Mesothelial cell of epicardium (in vitro differentiated cells): ENCODE results near the gene VKORC1. TPM values are rescaled to one million over a fixed set of nuclear protein-coding genes. Genes with fewer than 3 reads are reported as not detected.

ENCODE experiments used
- DNase-seq, 2 experiments: peaks; one replicate each; pipeline ENCODE4 v3.0.0; 2021; ENCODE audit warnings: low spot score in 2 of 2; ENCODE audit not compliant: unreplicated experiment in 2 of 2
- H3K27ac Mint-ChIP-seq: 2 replicates; pipeline ENCODE4 v1.8.0; 2021; ENCODE audit warnings: mixed read lengths
- H3K27me3 Mint-ChIP-seq: 2 replicates; pipeline ENCODE4 v1.8.0; 2021; ENCODE audit warnings: low read depth, mixed read lengths
- H3K36me3 Mint-ChIP-seq: 2 replicates; pipeline ENCODE4 v1.8.0; 2021; ENCODE audit warnings: mixed read lengths
- H3K4me1 Mint-ChIP-seq: 2 replicates; pipeline ENCODE4 v1.8.0; 2021; ENCODE audit warnings: mixed read lengths
- H3K4me3 Mint-ChIP-seq: 2 replicates; pipeline ENCODE4 v1.8.0; 2021; ENCODE audit warnings: mild to moderate bottlenecking, moderate library complexity, mixed read lengths
- H3K9me3 Mint-ChIP-seq: 2 replicates; pipeline ENCODE4 v1.8.0; 2021; ENCODE audit warnings: mixed read lengths
- total RNA-seq: library from RNA; stranded (reverse); gene quantifications from 3 replicates; pipeline ENCODE4 v1.2.1, GENCODE V29; 2021
- TF ChIP-seq, protein P1 (sequence below): fragments of 200-600 bp; sonication (generic); IDR thresholded peaks from one replicate; pipeline ENCODE4 v1.5.0; 2021; ENCODE audit warnings: antibody characterized with exemption; ENCODE audit not compliant: unreplicated experiment

Gene VKORC1
- total RNA-seq, 1 donor from 2014 or later = 53.7 TPM

DNA sequence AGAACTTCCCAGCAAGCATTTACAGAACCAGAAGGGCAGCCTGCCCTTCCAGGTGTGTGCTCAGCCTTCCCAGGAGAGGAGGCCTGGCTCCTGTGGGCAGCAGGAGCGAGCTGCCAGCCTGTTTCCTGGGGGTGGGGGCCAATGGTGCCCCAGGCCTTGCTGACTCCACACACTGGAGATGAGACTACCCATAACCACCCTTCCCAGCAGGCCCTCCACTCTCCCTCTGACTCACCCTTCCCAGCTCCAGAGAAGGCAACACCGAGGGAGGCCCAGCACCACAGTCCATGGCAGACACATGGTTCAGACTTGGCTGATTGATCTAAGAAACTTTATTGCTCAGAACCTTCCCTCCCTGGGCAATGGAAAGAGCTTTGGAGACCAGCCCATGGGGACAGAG, 4.1 kb downstream of the VKORC1 start:
- Mint-ChIP-seq H3K36me3 (peaks cover 2% of the 10 kb centered on the region), H3K9me3 (peaks cover 2% of the 10 kb centered on the region), H3K4me3 (no peak overlapping the region), H3K4me1 (peaks cover 11% of the 10 kb centered on the region), H3K27ac (no peak overlapping the region), H3K27me3 (no peaks in the 10 kb centered on the region)
- no peak for DNase-seq
- TF ChIP-seq, protein P1, sequence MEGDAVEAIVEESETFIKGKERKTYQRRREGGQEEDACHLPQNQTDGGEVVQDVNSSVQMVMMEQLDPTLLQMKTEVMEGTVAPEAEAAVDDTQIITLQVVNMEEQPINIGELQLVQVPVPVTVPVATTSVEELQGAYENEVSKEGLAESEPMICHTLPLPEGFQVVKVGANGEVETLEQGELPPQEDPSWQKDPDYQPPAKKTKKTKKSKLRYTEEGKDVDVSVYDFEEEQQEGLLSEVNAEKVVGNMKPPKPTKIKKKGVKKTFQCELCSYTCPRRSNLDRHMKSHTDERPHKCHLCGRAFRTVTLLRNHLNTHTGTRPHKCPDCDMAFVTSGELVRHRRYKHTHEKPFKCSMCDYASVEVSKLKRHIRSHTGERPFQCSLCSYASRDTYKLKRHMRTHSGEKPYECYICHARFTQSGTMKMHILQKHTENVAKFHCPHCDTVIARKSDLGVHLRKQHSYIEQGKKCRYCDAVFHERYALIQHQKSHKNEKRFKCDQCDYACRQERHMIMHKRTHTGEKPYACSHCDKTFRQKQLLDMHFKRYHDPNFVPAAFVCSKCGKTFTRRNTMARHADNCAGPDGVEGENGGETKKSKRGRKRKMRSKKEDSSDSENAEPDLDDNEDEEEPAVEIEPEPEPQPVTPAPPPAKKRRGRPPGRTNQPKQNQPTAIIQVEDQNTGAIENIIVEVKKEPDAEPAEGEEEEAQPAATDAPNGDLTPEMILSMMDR = no peak

DNA sequence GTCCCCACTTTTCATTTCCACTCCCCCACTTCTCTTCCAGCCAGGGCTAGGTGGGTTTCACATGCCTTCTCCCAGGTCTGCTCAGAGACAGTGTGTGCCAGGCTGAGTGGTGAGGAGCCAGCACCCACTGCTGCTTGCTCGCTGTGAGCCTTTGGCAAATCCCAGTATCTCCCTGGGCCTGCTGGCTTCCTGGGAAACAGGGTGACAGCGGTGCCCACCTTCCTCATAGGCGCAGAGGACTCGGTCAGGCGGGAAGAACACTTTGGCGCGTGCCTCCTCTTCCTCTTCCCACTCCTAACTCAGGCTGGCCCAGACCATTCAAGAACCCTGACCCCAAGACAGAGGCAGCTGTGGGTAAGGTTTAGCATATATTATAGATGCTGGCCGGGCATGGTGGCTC, 5.4 kb downstream of the VKORC1 start:
- H3K4me3 Mint-ChIP-seq = no peak overlapping the region
- TF ChIP-seq, protein P1 = no peak
- H3K4me1 Mint-ChIP-seq = peaks cover 8% of the 10 kb centered on the region
- no peak overlapping the region for H3K27ac Mint-ChIP-seq
- peaks cover 2% of the 10 kb centered on the region for H3K36me3 Mint-ChIP-seq
- no peaks in the 10 kb centered on the region for H3K27me3 Mint-ChIP-seq
- no peaks in the 10 kb centered on the region for H3K9me3 Mint-ChIP-seq
- DNase-seq = no peak

- Mint-ChIP-seq H3K9me3 (no peaks in the 10 kb centered on the region), H3K27me3 (no peaks in the 10 kb centered on the region), H3K27ac (no peak within 1 kb of the TSS), H3K4me3 (no peak within 1 kb of the TSS), H3K36me3 (peaks cover 2% of the 10 kb centered on the region), H3K4me1 (peaks cover 3% of the 10 kb centered on the region)
- TF ChIP-seq, protein P1 = no peak
- DNase-seq = no peak
These were observed 6.0 kb downstream of the VKORC1 start, which contains the start of gene PRSS53 for GRCh38 chr16:31088459-31089183. Gene PRSS53 (minus strand): TSS chr16:31088943. CDS start chr16:31088809, 134 bp downstream.

DNA sequence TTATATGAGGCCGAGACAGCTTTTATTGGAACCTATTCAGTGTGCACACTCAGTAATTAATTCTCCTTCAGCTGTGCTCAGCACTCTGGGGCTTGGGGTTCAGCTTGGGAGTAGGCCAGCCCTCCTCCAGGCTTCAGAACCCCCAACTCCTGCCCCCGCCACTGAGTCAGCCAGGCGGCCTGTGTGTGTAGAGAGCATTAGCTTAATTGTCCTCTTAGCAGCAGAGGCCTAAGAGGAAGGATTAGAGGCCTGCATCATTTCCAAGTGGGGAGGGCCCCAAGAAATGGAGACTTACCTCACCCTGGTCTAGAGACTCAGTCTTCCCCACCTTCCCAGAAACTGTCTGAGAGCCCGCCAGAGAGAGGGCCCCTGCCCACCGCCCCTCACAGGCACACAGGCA, 6.6 kb downstream of the VKORC1 start:
- H3K27ac Mint-ChIP-seq = no peak overlapping the region
- DNase-seq = no peak
- no peaks in the 10 kb centered on the region for H3K27me3 Mint-ChIP-seq

GRCh38 chr16:31087481-31087880, 7.1 kb downstream of the VKORC1 start:
- peaks cover 2% of the 10 kb centered on the region for H3K36me3 Mint-ChIP-seq
- no peaks in the 10 kb centered on the region for H3K27me3 Mint-ChIP-seq
- H3K4me3 Mint-ChIP-seq = no peak overlapping the region
- no peaks in the 10 kb centered on the region for H3K9me3 Mint-ChIP-seq
- no peak for DNase-seq
- TF ChIP-seq, protein P1 = no peak
- no peaks in the 10 kb centered on the region for H3K4me1 Mint-ChIP-seq
- no peak overlapping the region for H3K27ac Mint-ChIP-seq

More for the DNA sequence above, 6.6 kb downstream of the VKORC1 start:
- peaks cover 2% of the 10 kb centered on the region for H3K36me3 Mint-ChIP-seq
- no peaks in the 10 kb centered on the region for H3K4me1 Mint-ChIP-seq
- no peak overlapping the region for H3K4me3 Mint-ChIP-seq
- TF ChIP-seq, protein P1 = no peak
- no peaks in the 10 kb centered on the region for H3K9me3 Mint-ChIP-seq
